H1 (cell line): ENCODE data around the gene CBARP. TPM values are rescaled to one million over a fixed set of nuclear protein-coding genes. Genes with fewer than 3 reads are reported as not detected.

ENCODE experiments used
- CHD1 ChIP-seq: IDR thresholded peaks from 2 replicates; pipeline ENCODE4 v1.6.1; 2012; ENCODE audit warnings: low read depth, low read length, improper control_type of control experiment
- EP300 ChIP-seq, 2 experiments: IDR thresholded peaks; 1 replicate in 1 of 2; 2 replicates in 1 of 2; pipeline ENCODE4 v1.6.1; 2011 to 2012; ENCODE audit warnings: low read depth in 2 of 2, low read length in 2 of 2, mild to moderate bottlenecking in 2 of 2, borderline replicate concordance in 1 of 2, inconsistent platforms in 1 of 2, moderate library complexity in 1 of 2
- GTF2F1 ChIP-seq: IDR thresholded peaks from 2 replicates; pipeline ENCODE4 v1.6.1; 2012; ENCODE audit warnings: low read depth, low read length, improper control_type of control experiment, borderline replicate concordance
- NANOG ChIP-seq: IDR thresholded peaks from 2 replicates; pipeline ENCODE4 v1.6.1; 2011; ENCODE audit warnings: low read length, low read depth, mild to moderate bottlenecking, inconsistent platforms; ENCODE audit not compliant: insufficient read depth, poor library complexity, severe bottlenecking
- PHF8 ChIP-seq: fragments of 200-600 bp; sonication (generic); conservative IDR thresholded peaks from 2 replicates; pipeline ENCODE4 v1.7.1; 2012; ENCODE audit warnings: low read depth, mild to moderate bottlenecking, inconsistent platforms, low read length, moderate library complexity
- POLR2AphosphoS5 ChIP-seq: IDR thresholded peaks from 2 replicates; pipeline ENCODE4 v1.6.1; 2011; ENCODE audit warnings: low read depth, low read length
- SIRT6 ChIP-seq: IDR thresholded peaks from one replicate; pipeline ENCODE4 v1.7.1; 2012; ENCODE audit warnings: low read length, inconsistent platforms
- TAF1 ChIP-seq: IDR thresholded peaks from 2 replicates; pipeline ENCODE4 v1.6.1; 2011; ENCODE audit warnings: mild to moderate bottlenecking, low read depth, low read length
- TAF7 ChIP-seq: optimal IDR thresholded peaks from 2 replicates; pipeline ENCODE3; 2011; ENCODE audit warnings: low read depth, mild to moderate bottlenecking, inconsistent platforms, low read length, moderate library complexity, borderline replicate concordance
- polyA plus RNA-seq, 7 experiments: library from polyadenylated mRNA; depleted of rRNA in 3 of 7; stranded (reverse) in 5 of 7; unstranded in 2 of 7; fragments of >200 nt in 5 of 7; fragments of 200-250 nt in 2 of 7; gene quantifications; 1 replicate in 5 of 7; 2 replicates in 1 of 7; 4 replicates in 1 of 7; pipeline versions ENCODE4 v1.2.1 to v1.2.3, GENCODE V29; 2011 to 2013; ENCODE audit warnings: missing spikeins in 2 of 7, mixed read lengths in 2 of 7
- total RNA-seq: library from RNA; stranded (reverse); fragmentation: NEBNext Ultra II Directional; extraction: Animal tissue kit (Norgen Biotek cat#: 25700); gene quantifications from 2 replicates; pipeline ENCODE4 v1.2.1, GENCODE V29; 2021

CBARP gene
- total and polyA plus RNA-seq, 2 of the 8 experiments (the other 6 are each of a cell fraction or from before 2014, with no cell fraction given): 4.9 to 14.7 TPM

DNA sequence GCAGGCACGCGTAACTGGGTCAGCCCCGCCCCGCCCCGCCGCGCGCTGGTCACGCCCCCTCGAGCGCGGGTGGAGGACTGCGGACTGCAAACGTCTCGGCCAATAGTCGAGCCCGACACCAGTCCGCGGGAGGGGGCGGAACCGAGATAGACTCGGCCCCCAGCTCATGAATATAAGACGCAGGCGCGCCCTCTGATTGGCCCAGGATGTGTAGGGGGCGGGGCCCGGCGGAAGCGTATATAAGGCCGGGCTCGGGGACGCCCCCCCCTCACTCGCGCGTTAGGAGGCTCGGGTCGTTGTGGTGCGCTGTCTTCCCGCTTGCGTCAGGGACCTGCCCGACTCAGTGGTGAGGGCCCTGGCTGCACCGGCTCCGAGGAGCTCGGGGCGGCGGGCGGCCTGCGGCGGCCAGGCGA, 31.3 kb upstream of the CBARP start, which contains the start of gene CIRBP (continued):
- TF ChIP-seq GTF2F1 (peak; percentile 91), POLR2AphosphoS5 (peak; percentile 100), TAF1 (peak; percentile 99), PHF8 (peak; percentile 93), SIRT6 (no peak), NANOG (peak; percentile 49), CHD1 (peak; percentile 78; the same call in 1 of the 2 replicates), TAF7 (peak; percentile 98), EP300 (IDR thresholded peaks at IDR 0.05; ENCODE audit: borderline replicate concordance in 1 of 2, low read depth in 2 of 2, low read length in 2 of 2) (0 out of 3 replicates have a peak, but pooled peaks of 1 of the 2 experiments have one; percentile 30)
